Anterior cingulate cortex (tissue), 58 donors: ENCODE data around the gene ZMYM4.
A peak's percentile ranks its signal among the peaks of the same experiment; 100 is the strongest.
"Not testable (repeated sequence)": the region's sequence is repeated elsewhere in the genome, so short reads cannot be mapped to it uniquely, and the experiment has no call there.

Experiments
- DNase-seq, 58 donors: peaks; one replicate each; lab custom pipeline; 2025; lab: John Stamatoyannopoulos, UW

Gene ZMYM4

GRCh38 chr1:35319988-35320713, 51.6 kb downstream of the ZMYM4 start:
- DNase-seq = no peak

DNA sequence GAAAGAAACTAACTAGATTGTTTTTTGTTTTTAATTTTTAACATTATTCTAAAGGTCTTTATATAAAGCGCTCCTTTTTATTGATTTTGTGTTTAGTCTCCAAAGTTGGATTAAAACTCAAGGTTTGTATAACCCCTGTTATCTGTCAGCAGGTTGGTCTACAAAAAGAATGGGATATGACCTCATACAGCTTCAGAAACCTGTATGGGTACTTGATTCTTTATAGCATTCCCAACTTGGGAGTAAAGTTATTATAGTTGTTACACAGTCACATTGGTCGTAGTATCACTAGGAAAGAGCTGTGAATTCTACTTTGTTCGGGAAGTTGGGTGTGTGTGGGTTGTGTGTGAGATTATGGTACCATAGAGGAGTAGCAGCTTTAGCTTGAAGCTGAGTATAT, 52.4 kb downstream of the ZMYM4 start:
- no peak for DNase-seq

DNA sequence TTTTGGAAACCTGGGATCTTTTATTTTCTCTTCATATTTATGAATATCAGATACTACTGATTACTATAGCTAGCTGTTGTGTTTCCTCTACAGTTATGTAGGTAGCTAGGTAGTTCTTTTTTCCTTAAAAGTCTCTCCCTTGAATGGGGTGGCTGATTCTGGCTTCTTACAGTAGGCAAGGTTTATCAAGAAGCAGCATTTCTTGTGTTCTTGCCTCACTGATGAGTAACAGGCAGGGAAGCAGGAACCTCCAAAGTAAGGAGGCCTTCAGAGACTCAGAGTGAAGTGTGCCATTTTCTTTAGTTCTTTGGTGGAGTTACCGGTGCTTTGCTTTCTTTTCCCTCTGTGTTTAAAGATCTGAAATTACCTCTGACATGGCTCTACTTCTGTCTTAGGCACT, 56.0 kb downstream of the ZMYM4 start:
- DNase-seq = no peak

- DNase-seq = no peak
Measured at GRCh38 chr1:35326246-35326866, 57.8 kb downstream of the ZMYM4 start.

DNA sequence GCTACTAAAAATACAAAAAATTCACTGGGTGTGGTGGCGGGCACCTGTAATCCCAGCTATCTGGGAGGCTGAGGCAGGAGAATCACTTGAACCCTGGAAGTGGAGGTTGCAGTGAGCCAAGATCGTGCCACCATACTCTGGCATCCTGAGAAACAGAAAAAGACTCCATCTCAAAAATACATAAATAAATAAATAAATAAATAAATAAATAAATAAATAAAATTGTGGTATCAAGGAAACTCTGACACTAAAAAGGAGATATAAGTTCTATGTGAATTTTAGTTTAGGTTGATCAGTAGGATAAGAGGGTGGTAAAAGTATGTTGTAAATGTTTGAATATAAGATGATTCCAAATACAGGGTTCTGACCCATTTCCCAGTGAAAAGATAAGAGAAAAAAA, 63.1 kb downstream of the ZMYM4 start:
- not testable (repeated sequence) for DNase-seq

DNA sequence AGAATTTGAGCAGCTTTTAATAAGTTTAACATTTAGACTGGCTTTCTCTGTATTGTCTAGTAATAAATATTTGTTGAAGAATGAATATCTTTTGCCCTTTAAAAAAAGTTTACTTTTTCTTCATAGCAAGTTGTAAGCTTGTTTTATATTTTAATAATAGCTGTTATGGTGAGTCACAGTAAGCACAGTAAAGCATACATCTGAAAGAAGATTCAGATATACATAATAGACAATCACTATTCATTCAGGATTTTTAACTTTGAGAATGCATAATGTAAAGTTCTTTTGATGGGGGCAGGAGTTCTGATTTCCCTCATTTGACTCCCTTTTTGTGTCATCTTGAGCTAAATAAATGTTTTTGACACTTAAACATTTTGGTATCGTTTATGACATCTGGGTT, 66.0 kb downstream of the ZMYM4 start:
- no peak for DNase-seq

- DNase-seq = no peak
Measured at GRCh38 chr1:35340519-35340918, 72.0 kb downstream of the ZMYM4 start.

DNA sequence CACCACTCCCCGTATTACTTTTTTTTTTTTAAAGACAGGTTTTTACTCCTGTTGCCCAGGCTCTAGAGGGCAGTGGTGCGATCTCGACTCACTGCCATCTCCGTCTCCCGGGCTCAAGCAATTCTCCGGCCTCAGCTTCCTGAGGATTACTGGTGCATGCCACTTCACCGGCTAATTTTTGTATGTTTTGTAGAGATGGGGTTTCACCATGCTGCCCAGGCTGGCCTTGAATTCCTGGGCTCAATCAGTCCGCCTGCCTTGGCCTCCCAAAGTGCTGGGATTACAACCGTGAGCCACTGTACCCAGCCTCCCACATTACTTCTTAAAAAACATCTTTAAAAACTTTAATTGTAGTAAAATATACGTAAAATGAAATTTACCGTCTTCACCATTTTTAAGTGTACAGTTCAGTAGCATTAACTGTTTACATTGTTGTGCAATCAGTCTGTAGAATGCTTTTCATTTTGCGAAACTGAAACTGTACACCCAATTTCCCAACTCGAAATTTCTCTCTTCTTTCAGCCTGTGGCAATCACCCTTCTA, 77.0 kb downstream of the ZMYM4 start:
- no peak for DNase-seq

DNA sequence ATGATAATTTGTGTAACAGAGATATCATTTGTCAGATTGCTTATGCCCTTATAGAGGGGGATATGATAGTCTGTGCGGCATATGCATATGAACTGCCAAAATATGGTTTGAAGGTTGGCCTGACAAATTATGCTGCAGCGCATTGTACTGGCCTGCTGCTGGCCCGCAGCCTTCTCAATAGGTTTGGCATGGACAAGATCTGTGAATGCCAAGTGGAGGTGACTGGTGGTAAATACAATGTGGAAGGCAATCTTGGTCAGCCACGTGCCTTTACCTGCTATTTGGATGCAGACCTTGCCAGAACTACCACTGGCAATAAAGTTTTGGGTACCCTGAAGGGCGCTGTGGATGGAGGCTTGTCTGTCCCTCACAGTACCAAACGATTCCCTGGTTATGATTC, 82.4 kb downstream of the ZMYM4 start:
- DNase-seq = no peak

DNA sequence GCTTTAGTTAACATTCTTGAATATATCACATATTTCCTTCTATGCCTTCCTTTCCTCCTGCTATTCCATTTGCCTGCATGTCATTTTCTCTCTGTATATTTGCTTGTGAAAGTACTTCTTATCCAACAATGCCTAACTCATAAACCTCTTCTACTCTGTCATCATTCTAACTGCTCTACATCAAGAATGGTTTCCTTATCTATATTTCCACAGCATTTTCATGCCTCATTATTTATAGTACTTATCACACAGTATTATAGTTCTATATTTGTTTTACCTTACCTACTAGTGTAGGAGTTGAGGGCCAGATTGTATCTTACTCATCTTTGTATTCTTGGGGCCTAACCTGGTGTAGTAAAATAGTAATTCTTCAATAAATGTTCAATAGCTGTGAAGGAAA, 91.5 kb downstream of the ZMYM4 start:
- DNase-seq = no peak

DNA sequence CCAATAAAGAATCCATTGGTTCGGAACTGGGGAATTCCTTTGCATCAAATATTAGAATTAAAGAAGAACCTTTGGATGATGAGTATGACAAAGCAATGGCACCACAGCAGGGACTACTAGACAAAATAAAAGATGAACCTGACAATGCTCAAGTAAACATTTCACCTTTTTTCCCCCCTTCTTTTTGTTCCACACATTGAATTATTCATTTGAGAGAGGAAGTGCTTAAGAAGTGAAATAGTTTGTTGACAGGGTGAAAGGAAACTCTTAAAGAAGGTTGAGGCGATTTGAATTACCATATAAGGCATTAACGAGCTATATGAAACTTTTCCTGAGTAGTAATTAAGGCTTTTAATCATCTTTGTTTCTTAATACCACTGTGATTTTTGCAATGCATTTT, 93.1 kb downstream of the ZMYM4 start:
- no peak for DNase-seq

- DNase-seq = no peak
Measured at GRCh38 chr1:35364741-35365140, 96.2 kb downstream of the ZMYM4 start.

DNA sequence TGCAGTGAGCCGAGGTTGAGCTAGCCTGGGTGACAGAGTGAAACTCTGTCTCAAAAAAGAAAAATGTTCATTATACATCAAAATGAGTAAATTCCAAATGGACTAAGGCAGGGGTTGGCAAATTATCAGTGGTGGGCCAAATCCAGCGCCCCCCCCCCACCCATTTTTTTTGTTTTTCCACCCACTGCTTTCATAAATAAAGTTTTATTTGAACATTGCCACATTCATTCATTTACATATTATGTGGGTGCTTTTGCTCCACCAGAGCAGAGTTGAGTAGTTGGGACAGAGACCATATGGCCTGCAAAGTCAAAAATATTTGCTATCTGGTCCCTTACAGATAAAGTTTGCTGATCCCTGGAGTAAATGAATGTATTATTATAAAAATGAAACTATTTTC, 99.4 kb downstream of the ZMYM4 start:
- no peak for DNase-seq

- DNase-seq = peak in 47 of 58 donors; percentile 1 to 81 (median 25)
Measured at GRCh38 chr1:35369922-35370671, 101.6 kb downstream of the ZMYM4 start.

DNA sequence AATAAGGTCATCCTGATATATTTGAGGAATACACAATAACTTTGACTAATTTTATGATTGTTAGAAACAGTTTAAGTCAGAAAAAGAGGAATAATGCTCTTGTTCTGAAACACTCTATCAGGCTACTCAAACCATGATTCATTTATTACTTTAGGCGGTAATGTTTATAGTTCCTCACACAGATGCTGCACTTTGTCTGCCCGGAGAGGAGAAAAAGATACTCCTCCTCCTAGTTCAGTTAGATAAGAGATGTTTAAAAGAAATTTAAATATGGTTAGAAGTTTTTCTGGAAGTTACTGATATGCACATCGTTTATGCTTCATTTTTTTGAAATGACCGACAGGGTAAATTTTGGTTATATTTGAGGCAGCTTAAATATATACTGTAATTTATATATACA, 103.0 kb downstream of the ZMYM4 start:
- DNase-seq = no peak

DNA sequence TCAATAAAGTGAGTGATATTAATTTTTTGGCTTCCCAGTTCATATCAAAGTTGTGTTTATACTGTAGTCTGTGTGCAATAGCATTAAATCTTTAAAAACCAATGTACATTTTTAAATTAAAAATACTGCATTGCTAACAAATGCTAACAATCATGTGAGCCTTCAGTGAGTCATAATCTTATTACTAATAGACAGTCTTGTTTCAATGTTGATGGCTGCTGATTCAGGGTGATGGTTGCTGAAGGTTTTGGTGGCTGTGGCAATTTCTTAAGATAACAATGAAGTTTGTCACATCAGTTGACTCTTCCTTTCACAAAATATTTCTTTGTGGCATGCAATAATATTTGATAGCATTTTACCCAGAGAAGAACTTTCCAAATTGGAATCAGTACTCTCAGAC, 109.0 kb downstream of the ZMYM4 start:
- no peak for DNase-seq

DNA sequence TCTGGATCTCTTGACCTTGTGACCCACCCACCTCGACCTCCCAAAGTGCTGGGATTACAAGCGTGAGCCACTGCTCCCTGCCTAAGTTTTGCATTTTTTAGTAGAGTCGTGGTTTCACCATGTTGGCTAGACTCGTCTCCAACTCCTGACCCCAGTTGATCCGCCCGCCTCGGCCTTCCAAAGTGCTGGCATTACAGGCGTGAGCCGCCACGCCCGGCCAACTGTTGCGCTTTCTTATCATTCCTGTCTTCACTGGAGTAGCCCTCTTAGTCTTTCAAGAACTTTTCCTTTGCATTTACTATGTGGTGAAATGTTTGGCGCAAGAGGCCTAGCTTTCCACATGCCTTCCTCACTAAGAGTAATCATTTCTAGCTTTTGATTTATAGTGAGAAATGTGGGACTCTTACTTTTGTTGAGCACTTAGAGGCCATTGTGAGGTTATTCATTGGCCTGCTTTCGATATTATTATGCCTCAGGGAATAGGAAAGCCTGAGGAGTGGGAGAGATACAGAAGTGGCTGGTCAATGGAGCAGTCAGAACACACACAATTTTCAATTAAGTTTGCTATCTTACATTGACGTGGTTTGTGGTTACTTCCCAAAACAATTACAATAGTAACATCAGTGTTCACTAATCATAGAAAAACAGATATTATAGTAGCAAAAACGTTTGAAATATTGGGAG, 111.0 kb downstream of the ZMYM4 start:
- no peak for DNase-seq

DNA sequence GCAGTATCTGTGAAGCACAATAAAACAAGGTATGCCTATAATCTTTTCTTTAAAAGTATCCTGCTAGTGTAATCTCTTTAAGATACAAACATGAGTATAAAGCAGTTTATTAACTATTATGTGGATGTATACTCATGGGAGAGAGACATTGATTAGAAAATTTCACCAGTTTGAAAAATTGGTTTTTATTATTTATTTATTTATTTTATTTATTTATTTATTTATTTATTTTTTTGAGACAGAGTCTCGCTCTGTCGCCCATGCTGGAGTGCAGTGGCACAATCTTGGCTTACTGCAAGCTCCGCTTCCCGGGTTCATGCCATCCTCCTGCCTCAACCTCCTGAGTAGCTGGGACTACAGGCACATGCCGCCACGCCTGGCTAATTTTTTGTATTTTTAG, 111.6 kb downstream of the ZMYM4 start:
- not testable (repeated sequence) for DNase-seq

GRCh38 chr1:35382107-35382506, 113.6 kb downstream of the ZMYM4 start:
- no peak for DNase-seq

- no peak for DNase-seq
Measured at GRCh38 chr1:35386290-35386689, 117.8 kb downstream of the ZMYM4 start.

GRCh38 chr1:35386959-35387358, 118.5 kb downstream of the ZMYM4 start:
- DNase-seq = no peak
